NCI-H1417 treated with DMSO at 0.1 percent for 48 hours (cell line): Measurements from ENCODE around the gene NAALADL2.
"Not testable (repeated sequence)": the region's sequence is repeated elsewhere in the genome, so short reads cannot be mapped to it uniquely, and the experiment has no call there.

ENCODE experiments used
- DNase-seq: peaks from one replicate; lab custom pipeline; 2025; lab: John Stamatoyannopoulos, UW

The NAALADL2 gene

GRCh38 chr3:175266478-175266877 is 407.3 kb downstream of the NAALADL2 start:
- DNase-seq = no peak

GRCh38 chr3:175267121-175267531 is 408.0 kb downstream of the NAALADL2 start:
- no peak for DNase-seq

- DNase-seq = no peak
These were observed 408.4 kb downstream of the NAALADL2 start for GRCh38 chr3:175267561-175267960.

- DNase-seq = no peak
These were observed 410.3 kb downstream of the NAALADL2 start for GRCh38 chr3:175269394-175269793.

GRCh38 chr3:175270198-175270837 is 411.2 kb downstream of the NAALADL2 start:
- DNase-seq = no peak

GRCh38 chr3:175270866-175271265 is 411.7 kb downstream of the NAALADL2 start:
- DNase-seq = no peak

- not testable (repeated sequence) for DNase-seq
These were observed 412.3 kb downstream of the NAALADL2 start for GRCh38 chr3:175271465-175271864.

GRCh38 chr3:175272392-175272791 is 413.3 kb downstream of the NAALADL2 start:
- no peak for DNase-seq

GRCh38 chr3:175273573-175273972 is 414.4 kb downstream of the NAALADL2 start:
- no peak for DNase-seq

GRCh38 chr3:175274056-175274455 is 414.9 kb downstream of the NAALADL2 start:
- no peak for DNase-seq

- DNase-seq = no peak
These were observed 415.5 kb downstream of the NAALADL2 start for GRCh38 chr3:175274474-175275218.

- DNase-seq = no peak
These were observed 419.5 kb downstream of the NAALADL2 start for GRCh38 chr3:175278680-175279079.

- no peak for DNase-seq
These were observed 420.3 kb downstream of the NAALADL2 start for GRCh38 chr3:175279457-175279856.

GRCh38 chr3:175279911-175280310 is 420.8 kb downstream of the NAALADL2 start:
- no peak for DNase-seq

- no peak for DNase-seq
These were observed 428.3 kb downstream of the NAALADL2 start for GRCh38 chr3:175287361-175287963.

GRCh38 chr3:175288621-175289020 is 429.5 kb downstream of the NAALADL2 start:
- DNase-seq = no peak

GRCh38 chr3:175294793-175295192 is 435.7 kb downstream of the NAALADL2 start:
- no peak for DNase-seq

- DNase-seq = no peak
These were observed 436.4 kb downstream of the NAALADL2 start for GRCh38 chr3:175295248-175296130.

GRCh38 chr3:175297216-175297615 is 438.1 kb downstream of the NAALADL2 start:
- no peak for DNase-seq

- DNase-seq = no peak
These were observed 442.6 kb downstream of the NAALADL2 start for GRCh38 chr3:175301741-175302140.

GRCh38 chr3:175304404-175304803 is 445.3 kb downstream of the NAALADL2 start:
- DNase-seq = no peak

GRCh38 chr3:175307642-175308041 is 448.5 kb downstream of the NAALADL2 start:
- no peak for DNase-seq
